Measurements from ENCODE around the gene SEPTIN6. TPM values are rescaled to one million over a fixed set of nuclear protein-coding genes. Genes with fewer than 3 reads are reported as not detected.

Gene SEPTIN6
- total and polyA plus RNA-seq, 2 of the 4 experiments (the other 2 are of a cell fraction), result 16.2 to 19.0 TPM

DNA sequence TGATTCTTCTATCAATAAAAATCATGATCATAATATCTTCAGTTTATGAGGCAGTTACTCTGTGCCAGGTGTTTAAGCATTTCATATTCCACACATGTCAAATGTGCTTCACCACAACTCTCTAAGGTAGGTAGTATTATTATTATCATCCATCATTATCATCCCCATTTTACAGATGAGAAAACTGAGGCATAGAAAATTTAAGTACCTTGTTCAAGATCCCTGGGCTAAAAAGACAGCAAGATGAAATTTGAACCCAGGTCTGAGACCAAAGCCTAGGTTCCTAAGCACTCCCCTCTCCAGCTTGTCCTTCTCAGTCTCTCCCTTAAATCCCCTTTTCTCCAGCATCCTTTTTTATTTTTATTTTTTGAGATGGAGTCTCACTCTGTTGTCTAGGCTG is 33.4 kb downstream of the SEPTIN6 start:
- Histone ChIP-seq H3K27me3 (ENCODE audit: control insufficient read depth, insufficient read depth, low read length) (no peaks in the 10 kb centered on the region), H3K4me2 (ENCODE audit: low read depth, low read length) (no peak overlapping the region), H2BK15ac (ENCODE audit: low read depth, low read length) (no peak overlapping the region), H2AK9ac (replicated peaks; ENCODE audit: low read depth, low read length, poor library complexity) (no peak overlapping the region), H2BK120ac (ENCODE audit: low read depth, low read length) (no peak overlapping the region), H3K9me1 (ENCODE audit: insufficient read depth, low read length) (no peaks in the 10 kb centered on the region), H3K4ac (ENCODE audit: low read depth, low read length) (no peak overlapping the region), H4K91ac (ENCODE audit: insufficient read depth, low read depth, low read length) (no peak overlapping the region), H3K18ac (ENCODE audit: low read depth, low read length) (no peak overlapping the region), H4K5ac (ENCODE audit: low read depth, low read length) (no peak overlapping the region), H3K4me1 (ENCODE audit: control insufficient read depth, insufficient read depth, low read length) (no peaks in the 10 kb centered on the region), H3K36me3 (ENCODE audit: control insufficient read depth, insufficient read depth, low read length) (no peaks in the 10 kb centered on the region), H3K9me3 (ENCODE audit: control insufficient read depth, insufficient read depth, low read length) (no peaks in the 10 kb centered on the region), H2BK5ac (ENCODE audit: low read depth, low read length, poor library complexity, severe bottlenecking) (no peak overlapping the region), H3K14ac (replicated peaks; ENCODE audit: low read depth, low read length) (no peak overlapping the region), H2AFZ (replicated peaks; ENCODE audit: low read length, poor library complexity) (no peak overlapping the region), H3K23ac (ENCODE audit: low read depth, low read length) (no peak overlapping the region), H4K20me1 (ENCODE audit: insufficient read depth, low read length) (no peaks in the 10 kb centered on the region), H3K27ac (ENCODE audit: insufficient read depth, low read length) (no peak overlapping the region), H3K4me3 (ENCODE audit: insufficient read depth, low read depth, low read length) (no peak overlapping the region), H2BK20ac (ENCODE audit: low read depth, low read length) (no peak overlapping the region), H3K9ac (ENCODE audit: low read depth, low read length) (no peak overlapping the region), H3K79me1 (ENCODE audit: low read depth in 1 of 2, low read length in 2 of 2) (no peaks in the 10 kb centered on the region), H2AK5ac (ENCODE audit: low read depth, low read length) (no peak overlapping the region), H4K8ac (ENCODE audit: low read depth in 2 of 2, low read length in 2 of 2) (no peak overlapping the region), H3K56ac (ENCODE audit: extremely low read depth, insufficient read depth, low read length) (no peak overlapping the region)
- BruUV-seq (replicated peaks), result no TSS peak
- no peak for TF ChIP-seq CHD1 (IDR thresholded peaks at IDR 0.05; ENCODE audit: low read depth, low read length)
- no peak for TF ChIP-seq BHLHE40 (IDR thresholded peaks at IDR 0.05; ENCODE audit: low read depth, low read length)
- TF ChIP-seq, protein P1, sequence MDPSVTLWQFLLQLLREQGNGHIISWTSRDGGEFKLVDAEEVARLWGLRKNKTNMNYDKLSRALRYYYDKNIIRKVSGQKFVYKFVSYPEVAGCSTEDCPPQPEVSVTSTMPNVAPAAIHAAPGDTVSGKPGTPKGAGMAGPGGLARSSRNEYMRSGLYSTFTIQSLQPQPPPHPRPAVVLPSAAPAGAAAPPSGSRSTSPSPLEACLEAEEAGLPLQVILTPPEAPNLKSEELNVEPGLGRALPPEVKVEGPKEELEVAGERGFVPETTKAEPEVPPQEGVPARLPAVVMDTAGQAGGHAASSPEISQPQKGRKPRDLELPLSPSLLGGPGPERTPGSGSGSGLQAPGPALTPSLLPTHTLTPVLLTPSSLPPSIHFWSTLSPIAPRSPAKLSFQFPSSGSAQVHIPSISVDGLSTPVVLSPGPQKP (IDR thresholded peaks at IDR 0.05; ENCODE audit: borderline replicate concordance, low read depth, low read length), result no peak
- no peak for TF ChIP-seq SMC3 (IDR thresholded peaks at IDR 0.05; ENCODE audit: low read depth, low read length)
- TF ChIP-seq NFE2L2 (IDR thresholded peaks at IDR 0.05; ENCODE audit: low read depth, low read length), result no peak
- TF ChIP-seq RAD21 (IDR thresholded peaks at IDR 0.05; ENCODE audit: low read length), result no peak
- TF ChIP-seq, protein P2, sequence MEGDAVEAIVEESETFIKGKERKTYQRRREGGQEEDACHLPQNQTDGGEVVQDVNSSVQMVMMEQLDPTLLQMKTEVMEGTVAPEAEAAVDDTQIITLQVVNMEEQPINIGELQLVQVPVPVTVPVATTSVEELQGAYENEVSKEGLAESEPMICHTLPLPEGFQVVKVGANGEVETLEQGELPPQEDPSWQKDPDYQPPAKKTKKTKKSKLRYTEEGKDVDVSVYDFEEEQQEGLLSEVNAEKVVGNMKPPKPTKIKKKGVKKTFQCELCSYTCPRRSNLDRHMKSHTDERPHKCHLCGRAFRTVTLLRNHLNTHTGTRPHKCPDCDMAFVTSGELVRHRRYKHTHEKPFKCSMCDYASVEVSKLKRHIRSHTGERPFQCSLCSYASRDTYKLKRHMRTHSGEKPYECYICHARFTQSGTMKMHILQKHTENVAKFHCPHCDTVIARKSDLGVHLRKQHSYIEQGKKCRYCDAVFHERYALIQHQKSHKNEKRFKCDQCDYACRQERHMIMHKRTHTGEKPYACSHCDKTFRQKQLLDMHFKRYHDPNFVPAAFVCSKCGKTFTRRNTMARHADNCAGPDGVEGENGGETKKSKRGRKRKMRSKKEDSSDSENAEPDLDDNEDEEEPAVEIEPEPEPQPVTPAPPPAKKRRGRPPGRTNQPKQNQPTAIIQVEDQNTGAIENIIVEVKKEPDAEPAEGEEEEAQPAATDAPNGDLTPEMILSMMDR (conservative IDR thresholded peaks at IDR 0.05; ENCODE audit: low read depth, low read length), result no peak
- no peak for TF ChIP-seq CEBPB (IDR thresholded peaks at IDR 0.05; ENCODE audit: low read depth, low read length)
- no peak for TF ChIP-seq RFX5 (IDR thresholded peaks at IDR 0.05; ENCODE audit: low read depth, low read length)
- TF ChIP-seq MXI1 (IDR thresholded peaks at IDR 0.05; ENCODE audit: borderline replicate concordance, low read depth, low read length), result no peak
- TF ChIP-seq MAZ (IDR thresholded peaks at IDR 0.05; ENCODE audit: borderline replicate concordance, low read depth, low read length), result no peak
- no peak for TF ChIP-seq RCOR1 (IDR thresholded peaks at IDR 0.05; ENCODE audit: insufficient replicate concordance, low read length)
- CTCF ChIA-PET, result no interaction called here
- intact Hi-C loops (cut with micrococcal nuclease), result no loop called here
- dilution Hi-C loops (cut with HindIII; ENCODE audit: low sequenced_read_pairs, unreplicated experiment), result no loop called here
- no peak for ATAC-seq (ENCODE audit: low read depth)
- no peak for DNase-seq
- in situ Hi-C loops (cut with MboI; ENCODE audit: low sequenced_read_pairs), result no loop called here
- POLR2A ChIA-PET (ENCODE audit: unreplicated experiment), result no interaction called here

All from IMR-90 (cell line).